Measurements from ENCODE around the gene INO80C.
A peak's percentile ranks its signal among the peaks of the same experiment; 100 is the strongest.

Gene INO80C

DNA sequence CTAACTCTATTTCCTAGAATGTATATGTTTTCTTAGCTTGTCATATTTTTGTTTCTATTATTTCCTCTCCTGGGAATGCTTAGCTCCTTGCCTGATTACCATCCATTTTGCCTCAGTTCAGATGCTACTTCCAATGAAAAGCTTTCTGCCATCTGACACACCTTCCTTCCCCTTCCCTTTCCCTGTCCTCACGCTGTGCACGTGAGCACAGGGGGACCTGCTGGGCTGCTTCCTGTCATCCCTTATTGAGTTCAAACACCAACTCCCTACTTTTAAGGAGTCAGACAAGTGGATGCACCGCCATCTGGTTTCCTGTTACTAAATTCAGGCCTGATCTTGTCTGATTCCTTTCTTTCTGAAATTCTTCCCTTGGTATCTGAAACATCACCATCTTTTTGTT, 2.4 kb upstream of the INO80C start:
- H3K9me3 ChIP-seq (ENCODE audit: control insufficient read depth, insufficient read depth, low read length), result no peaks in the 10 kb centered on the region
- H4K20me1 ChIP-seq (ENCODE audit: control insufficient read depth, insufficient read depth, low read depth, low read length), result no peaks in the 10 kb centered on the region
- no peaks in the 10 kb centered on the region for H3K27me3 ChIP-seq (ENCODE audit: control insufficient read depth, low read length)
- H3K9me2 ChIP-seq (replicated peaks; ENCODE audit: control insufficient read depth, low read length), result no peaks in the 10 kb centered on the region
- no peak overlapping the region for H3K4me3 ChIP-seq (ENCODE audit: low read length)
- H3K27ac ChIP-seq (ENCODE audit: low read depth, low read length), result no peak overlapping the region
- peaks cover 22% of the 10 kb centered on the region for H3K79me2 ChIP-seq (ENCODE audit: control insufficient read depth, low read length)
- H3K4me1 ChIP-seq (ENCODE audit: control insufficient read depth, low read length), result peaks cover 25% of the 10 kb centered on the region
- TF ChIP-seq EZH2phosphoT487 (IDR thresholded peaks at IDR 0.05; ENCODE audit: borderline replicate concordance, low read length) (no peak), CTCF (IDR thresholded peaks at IDR 0.05; ENCODE audit: low read depth, low read length, poor library complexity, severe bottlenecking) (no peak)
- no peaks in the 10 kb centered on the region for H3F3A ChIP-seq (ENCODE audit: control insufficient read depth, insufficient read depth)
- H3K4me2 ChIP-seq (ENCODE audit: low read length), result no peak overlapping the region
- H3K36me3 ChIP-seq (ENCODE audit: control insufficient read depth, low read length), result peaks cover 7% of the 10 kb centered on the region

DNA sequence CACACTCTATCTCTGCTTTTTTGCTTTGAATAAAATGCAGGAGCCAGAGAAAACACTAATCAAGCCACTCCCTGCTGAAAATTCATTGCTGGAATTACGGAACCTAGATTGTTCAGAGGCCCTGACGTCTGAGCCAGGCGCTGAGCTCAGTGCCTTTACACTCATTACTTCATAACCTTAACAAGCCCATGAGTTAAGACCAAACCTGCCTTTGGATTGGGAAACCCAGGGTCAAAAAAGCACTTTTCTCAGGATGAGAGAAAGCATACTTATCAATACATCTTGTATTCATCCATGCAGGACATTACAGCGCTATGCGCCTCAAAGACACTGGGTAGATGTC, 762 bp downstream of the INO80C start:
- Histone ChIP-seq H3K27ac (ENCODE audit: low read depth, low read length) (peak overlapping the region; percentile 77), H3K4me1 (ENCODE audit: control insufficient read depth, low read length) (peaks cover 35% of the 10 kb centered on the region), H3K9me3 (ENCODE audit: control insufficient read depth, insufficient read depth, low read length) (no peaks in the 10 kb centered on the region), H3F3A (ENCODE audit: control insufficient read depth, insufficient read depth) (no peaks in the 10 kb centered on the region), H3K4me3 (ENCODE audit: low read length) (peak overlapping the region; percentile 90), H3K9me2 (replicated peaks; ENCODE audit: control insufficient read depth, low read length) (no peaks in the 10 kb centered on the region), H3K4me2 (ENCODE audit: low read length) (peak overlapping the region; percentile 76), H3K79me2 (ENCODE audit: control insufficient read depth, low read length) (peaks cover 51% of the 10 kb centered on the region), H3K27me3 (ENCODE audit: control insufficient read depth, low read length) (no peaks in the 10 kb centered on the region), H4K20me1 (ENCODE audit: control insufficient read depth, insufficient read depth, low read depth, low read length) (no peaks in the 10 kb centered on the region), H3K36me3 (ENCODE audit: control insufficient read depth, low read length) (peaks cover 7% of the 10 kb centered on the region)
- no peak for TF ChIP-seq EZH2phosphoT487 (IDR thresholded peaks at IDR 0.05; ENCODE audit: borderline replicate concordance, low read length)
- TF ChIP-seq CTCF (IDR thresholded peaks at IDR 0.05; ENCODE audit: low read depth, low read length, poor library complexity, severe bottlenecking), result no peak

- Histone ChIP-seq H3K79me2 (ENCODE audit: control insufficient read depth, low read length) (peaks cover 64% of the 10 kb centered on the region), H3K9me2 (replicated peaks; ENCODE audit: control insufficient read depth, low read length) (no peaks in the 10 kb centered on the region), H3K4me1 (ENCODE audit: control insufficient read depth, low read length) (peaks cover 47% of the 10 kb centered on the region), H3K27ac (ENCODE audit: low read depth, low read length) (no peak overlapping the region), H4K20me1 (ENCODE audit: control insufficient read depth, insufficient read depth, low read depth, low read length) (no peaks in the 10 kb centered on the region), H3K4me2 (ENCODE audit: low read length) (peak overlapping the region; percentile 76), H3K27me3 (ENCODE audit: control insufficient read depth, low read length) (no peaks in the 10 kb centered on the region), H3K9me3 (ENCODE audit: control insufficient read depth, insufficient read depth, low read length) (no peaks in the 10 kb centered on the region), H3F3A (ENCODE audit: control insufficient read depth, insufficient read depth) (no peaks in the 10 kb centered on the region), H3K36me3 (ENCODE audit: control insufficient read depth, low read length) (peaks cover 7% of the 10 kb centered on the region), H3K4me3 (ENCODE audit: low read length) (peak overlapping the region; percentile 90)
- no peak for TF ChIP-seq EZH2phosphoT487 (IDR thresholded peaks at IDR 0.05; ENCODE audit: borderline replicate concordance, low read length)
- TF ChIP-seq CTCF (IDR thresholded peaks at IDR 0.05; ENCODE audit: low read depth, low read length, poor library complexity, severe bottlenecking), result no peak
Observed at GRCh38 chr18:35495536-35496314, 2.0 kb downstream of the INO80C start.
